Measurements from ENCODE around the gene PLCL1.

Gene PLCL1

GRCh38 chr2:197857476-197858107, 53.2 kb downstream of the PLCL1 start:
- no peak for DNase-seq (ENCODE audit: low read depth)

- no peak for DNase-seq (ENCODE audit: low read depth)
Observed at GRCh38 chr2:197858607-197859140, 54.3 kb downstream of the PLCL1 start.

GRCh38 chr2:197862246-197862955, 58.0 kb downstream of the PLCL1 start:
- DNase-seq (ENCODE audit: low read depth), result no peak

GRCh38 chr2:197863744-197864143, 59.4 kb downstream of the PLCL1 start:
- no peak for DNase-seq (ENCODE audit: low read depth)

GRCh38 chr2:197866455-197866854, 62.1 kb downstream of the PLCL1 start:
- no peak for DNase-seq (ENCODE audit: low read depth)

- no peak for DNase-seq (ENCODE audit: low read depth)
Observed at GRCh38 chr2:197867033-197867432, 62.6 kb downstream of the PLCL1 start.

- no peak for DNase-seq (ENCODE audit: low read depth)
Observed at GRCh38 chr2:197867624-197868023, 63.2 kb downstream of the PLCL1 start.

- no peak for DNase-seq (ENCODE audit: low read depth)
Observed at GRCh38 chr2:197868206-197868605, 63.8 kb downstream of the PLCL1 start.

- no peak for DNase-seq (ENCODE audit: low read depth)
Observed at GRCh38 chr2:197869041-197869440, 64.6 kb downstream of the PLCL1 start.

- DNase-seq (ENCODE audit: low read depth), result peak; percentile 32
Observed at GRCh38 chr2:197869501-197870111, 65.2 kb downstream of the PLCL1 start.

- no peak for DNase-seq (ENCODE audit: low read depth)
Observed at GRCh38 chr2:197870137-197870536, 65.7 kb downstream of the PLCL1 start.

- DNase-seq (ENCODE audit: low read depth), result no peak
Observed at GRCh38 chr2:197871780-197872456, 67.5 kb downstream of the PLCL1 start.

GRCh38 chr2:197873293-197873701, 68.9 kb downstream of the PLCL1 start:
- peak; percentile 68 for DNase-seq (ENCODE audit: low read depth)

GRCh38 chr2:197875763-197876162, 71.4 kb downstream of the PLCL1 start:
- DNase-seq (ENCODE audit: low read depth), result no peak

GRCh38 chr2:197876524-197876923, 72.1 kb downstream of the PLCL1 start:
- DNase-seq (ENCODE audit: low read depth), result no peak

- DNase-seq (ENCODE audit: low read depth), result peak; percentile 16
Observed at GRCh38 chr2:197877038-197877437, 72.6 kb downstream of the PLCL1 start.

- no peak for DNase-seq (ENCODE audit: low read depth)
Observed at GRCh38 chr2:197878792-197879191, 74.4 kb downstream of the PLCL1 start.

- DNase-seq (ENCODE audit: low read depth), result no peak
Observed at GRCh38 chr2:197879812-197880408, 75.5 kb downstream of the PLCL1 start.

GRCh38 chr2:197883354-197884032, 79.1 kb downstream of the PLCL1 start:
- peak; percentile 47 for DNase-seq (ENCODE audit: low read depth)

- no peak for DNase-seq (ENCODE audit: low read depth)
Observed at GRCh38 chr2:197884252-197884651, 79.9 kb downstream of the PLCL1 start.

- no peak for DNase-seq (ENCODE audit: low read depth)
Observed at GRCh38 chr2:197885126-197885525, 80.7 kb downstream of the PLCL1 start.

- no peak for DNase-seq (ENCODE audit: low read depth)
Observed at GRCh38 chr2:197885587-197885986, 81.2 kb downstream of the PLCL1 start.

Measured in HS-5 (cell line).